Rectal smooth muscle tissue (tissue), 1 donor: ENCODE results near the gene ZEB2.
"Not testable (repeated sequence)": the region's sequence is repeated elsewhere in the genome, so short reads cannot be mapped to it uniquely, and the experiment has no call there.

Source experiments
- H3K27ac ChIP-seq: one replicate; pipeline ENCODE4 v1.7.0; 2013; ENCODE audit warnings: low read depth, low read length, inconsistent platforms
- H3K27me3 ChIP-seq: one replicate; pipeline ENCODE4 v1.7.0; 2013; ENCODE audit warnings: low read length; ENCODE audit not compliant: control insufficient read depth, insufficient read depth
- H3K36me3 ChIP-seq: one replicate; pipeline ENCODE4 v1.7.0; 2013; ENCODE audit warnings: low read length; ENCODE audit not compliant: control insufficient read depth, insufficient read depth
- H3K4me1 ChIP-seq: one replicate; pipeline ENCODE4 v1.7.0; 2013; ENCODE audit warnings: low read length; ENCODE audit not compliant: control insufficient read depth, insufficient read depth
- H3K4me3 ChIP-seq: one replicate; pipeline ENCODE4 v1.7.0; 2013; ENCODE audit warnings: low read length
- H3K9ac ChIP-seq: one replicate; pipeline ENCODE4 v1.7.0; 2013; ENCODE audit warnings: low read length

Gene ZEB2

DNA sequence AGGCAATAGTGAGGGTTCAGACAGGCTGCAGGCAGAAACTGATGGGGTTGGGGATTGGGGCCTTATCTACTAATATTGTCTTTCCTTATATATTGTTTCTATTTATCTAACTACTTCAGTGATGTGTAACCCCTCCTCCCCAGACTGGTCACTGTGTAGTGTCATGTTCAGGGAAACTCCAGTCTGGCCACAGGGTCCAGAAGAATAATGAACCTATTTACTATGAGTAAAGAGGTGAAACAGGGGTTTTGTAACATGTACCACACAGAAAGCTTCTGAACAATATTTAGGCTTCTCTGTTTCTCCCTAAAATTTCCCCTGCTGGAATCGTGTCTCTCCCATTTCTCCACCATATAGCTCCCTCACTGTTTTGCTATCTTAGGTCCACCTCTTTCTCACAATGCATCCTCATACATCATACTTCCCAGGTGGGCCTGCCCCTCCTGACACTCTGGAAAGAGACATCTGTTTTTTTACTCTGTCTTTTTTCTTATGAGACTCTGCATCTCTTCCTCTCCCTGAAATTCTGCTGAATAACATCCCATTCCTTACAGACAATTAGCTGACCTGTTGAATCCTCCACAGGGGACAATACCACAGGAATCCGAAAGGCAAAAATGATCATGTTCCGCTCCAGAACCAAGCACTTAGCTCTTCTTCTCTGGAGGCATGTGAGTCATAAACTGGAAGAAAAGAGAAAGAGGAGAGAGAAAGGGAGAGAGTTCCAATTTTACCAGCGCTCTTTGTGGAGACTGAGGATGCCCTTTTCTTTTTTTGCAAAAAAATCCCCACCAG lies 154.8 kb downstream of the ZEB2 start:
- Histone ChIP-seq H3K36me3 (no peaks in the 10 kb centered on the region), H3K4me3 (no peak overlapping the region), H3K4me1 (no peaks in the 10 kb centered on the region), H3K9ac (no peak overlapping the region), H3K27me3 (no peaks in the 10 kb centered on the region), H3K27ac (no peak overlapping the region)

DNA sequence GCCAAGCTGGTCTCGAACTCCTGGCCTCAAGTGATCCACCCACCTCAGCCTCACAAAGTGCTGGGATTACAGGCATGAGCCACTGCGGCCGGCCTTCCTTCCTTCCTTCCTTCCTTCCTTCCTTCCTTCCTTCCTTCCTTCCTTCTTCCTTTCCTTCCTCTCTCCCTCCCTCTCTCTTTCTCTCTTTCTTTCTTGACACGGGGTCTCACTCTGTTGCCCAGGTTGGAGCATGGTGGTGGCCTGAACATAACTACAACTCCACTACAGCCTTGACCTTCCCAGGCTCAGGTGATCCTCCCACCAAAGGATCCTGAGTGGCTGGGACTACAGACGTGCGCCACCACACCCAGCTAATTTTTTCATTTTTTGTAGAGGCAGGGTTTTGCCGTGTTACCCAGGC lies 155.7 kb downstream of the ZEB2 start:
- H3K27ac ChIP-seq, H3K36me3 ChIP-seq: not testable (repeated sequence)

DNA sequence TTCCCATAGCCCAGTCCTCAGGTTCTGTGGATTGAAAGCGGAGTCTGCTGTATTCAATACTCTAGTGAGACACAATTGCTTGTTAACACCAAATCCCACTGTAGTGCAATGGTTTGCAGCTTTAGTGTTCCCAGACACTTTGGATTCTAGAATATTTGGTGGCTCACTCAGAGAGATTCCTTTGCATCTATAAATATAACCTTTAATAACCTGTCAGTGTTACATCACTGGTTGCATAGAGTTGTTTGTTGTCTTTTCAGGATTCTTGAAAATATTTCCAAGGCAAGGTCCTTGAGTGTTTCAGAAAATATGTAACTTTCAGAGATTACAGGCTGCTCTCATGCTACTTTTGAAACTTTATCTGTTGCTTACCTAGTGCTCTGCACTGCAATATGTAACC lies 157.5 kb downstream of the ZEB2 start:
- Histone ChIP-seq H3K27ac (no peak overlapping the region), H3K36me3 (no peaks in the 10 kb centered on the region), H3K27me3 (no peaks in the 10 kb centered on the region), H3K4me3 (no peak overlapping the region), H3K9ac (no peak overlapping the region), H3K4me1 (no peaks in the 10 kb centered on the region)

More for the DNA sequence above, 155.7 kb downstream of the ZEB2 start:
- not testable (repeated sequence) for H3K9ac ChIP-seq, H3K4me3 ChIP-seq, H3K4me1 ChIP-seq, H3K27me3 ChIP-seq

DNA sequence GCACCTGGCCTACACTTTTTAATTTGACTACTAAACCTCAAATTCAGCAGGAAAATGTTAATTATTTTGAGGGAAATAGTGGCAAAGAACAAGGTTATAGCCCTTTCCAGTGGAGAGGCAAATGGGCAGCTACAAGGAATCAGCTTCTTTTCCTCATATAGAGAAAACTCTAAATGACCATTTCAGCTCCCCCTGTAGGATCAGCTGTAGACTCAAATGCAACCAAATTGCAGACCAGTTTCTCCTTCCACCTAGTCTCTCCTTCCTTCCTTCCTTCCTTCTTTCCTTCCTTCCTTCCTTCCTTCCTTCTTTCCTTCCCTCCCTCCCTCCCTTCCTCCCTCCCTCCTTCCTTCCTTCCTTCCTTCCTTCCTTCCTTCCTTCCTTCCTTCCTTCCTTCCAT lies 158.2 kb downstream of the ZEB2 start:
- H3K9ac ChIP-seq = no peak overlapping the region

GRCh38 chr2:144359684-144360083 lies 160.2 kb downstream of the ZEB2 start:
- Histone ChIP-seq H3K4me3 (no peak overlapping the region), H3K36me3 (no peaks in the 10 kb centered on the region)

More for the DNA sequence above, 158.2 kb downstream of the ZEB2 start:
- Histone ChIP-seq H3K4me3 (no peak overlapping the region), H3K4me1 (no peaks in the 10 kb centered on the region), H3K36me3 (no peaks in the 10 kb centered on the region), H3K27me3 (no peaks in the 10 kb centered on the region), H3K27ac (no peak overlapping the region)

DNA sequence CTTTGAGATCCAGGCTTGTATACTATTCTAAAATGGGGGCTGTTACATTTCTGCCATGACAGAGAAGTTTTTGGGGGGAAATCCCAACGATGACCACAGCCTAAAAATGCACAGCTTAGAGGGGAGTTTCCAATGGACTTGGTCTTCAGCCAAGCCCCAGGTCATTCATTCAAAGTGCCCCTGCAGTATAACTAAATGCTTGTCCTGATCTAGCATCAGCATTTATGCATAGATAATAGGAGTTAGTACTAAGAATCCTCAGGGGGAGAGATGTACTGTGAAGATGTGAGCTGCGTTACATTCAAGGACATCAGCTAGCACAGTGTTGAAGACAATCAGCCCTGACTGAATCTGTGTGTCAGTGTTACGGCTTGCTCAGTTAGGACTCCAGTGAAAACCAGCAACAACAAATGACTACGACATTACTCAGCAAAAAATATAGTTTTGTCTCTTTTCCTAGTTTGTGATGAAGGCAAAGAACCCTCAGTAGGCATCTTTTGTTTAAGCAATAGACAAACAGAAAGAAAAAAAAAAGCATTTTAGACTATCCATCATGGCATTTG lies 160.9 kb downstream of the ZEB2 start:
- H3K27me3 ChIP-seq = no peaks in the 10 kb centered on the region
- no peak overlapping the region for H3K27ac ChIP-seq
- H3K4me3 ChIP-seq = no peak overlapping the region
- no peaks in the 10 kb centered on the region for H3K36me3 ChIP-seq
- no peak overlapping the region for H3K9ac ChIP-seq
- H3K4me1 ChIP-seq = no peaks in the 10 kb centered on the region

More at GRCh38 chr2:144359684-144360083, 160.2 kb downstream of the ZEB2 start:
- H3K9ac ChIP-seq = no peak overlapping the region
- no peaks in the 10 kb centered on the region for H3K4me1 ChIP-seq
- no peaks in the 10 kb centered on the region for H3K27me3 ChIP-seq
- H3K27ac ChIP-seq = no peak overlapping the region

GRCh38 chr2:144358374-144358964 lies 161.4 kb downstream of the ZEB2 start:
- Histone ChIP-seq H3K9ac (no peak overlapping the region), H3K27ac (no peak overlapping the region), H3K4me1 (no peaks in the 10 kb centered on the region), H3K4me3 (no peak overlapping the region), H3K27me3 (no peaks in the 10 kb centered on the region), H3K36me3 (no peaks in the 10 kb centered on the region)

- Histone ChIP-seq H3K36me3 (no peaks in the 10 kb centered on the region), H3K4me3 (no peak overlapping the region), H3K27me3 (no peaks in the 10 kb centered on the region), H3K4me1 (no peaks in the 10 kb centered on the region), H3K27ac (no peak overlapping the region), H3K9ac (no peak overlapping the region)
Observed at GRCh38 chr2:144357623-144358373, 162.1 kb downstream of the ZEB2 start.

GRCh38 chr2:144356402-144356801 lies 163.5 kb downstream of the ZEB2 start:
- Histone ChIP-seq H3K36me3 (no peaks in the 10 kb centered on the region), H3K9ac (no peak overlapping the region), H3K4me1 (no peaks in the 10 kb centered on the region), H3K27me3 (no peaks in the 10 kb centered on the region), H3K27ac (no peak overlapping the region), H3K4me3 (no peak overlapping the region)

DNA sequence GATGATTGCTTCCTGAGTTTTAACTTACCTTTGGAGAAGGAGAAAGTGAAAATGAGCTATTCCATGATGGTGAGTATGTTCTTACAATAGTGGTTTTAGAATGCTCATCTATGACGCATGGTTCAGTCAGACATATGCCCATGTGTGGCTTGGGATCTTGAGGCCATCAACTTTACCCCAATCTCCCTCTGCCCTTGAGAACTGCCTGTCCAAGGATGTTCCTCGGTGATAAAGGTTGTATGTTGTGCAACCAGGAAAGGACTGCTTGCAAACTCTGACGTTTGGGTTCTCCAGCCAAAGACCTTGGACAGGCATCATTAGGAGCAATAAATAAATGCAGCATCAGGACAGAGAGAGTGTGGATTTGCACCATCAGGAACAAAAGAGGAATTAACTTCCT lies 165.0 kb downstream of the ZEB2 start:
- Histone ChIP-seq H3K4me3 (no peak overlapping the region), H3K36me3 (no peaks in the 10 kb centered on the region), H3K4me1 (no peaks in the 10 kb centered on the region), H3K27me3 (no peaks in the 10 kb centered on the region), H3K27ac (no peak overlapping the region), H3K9ac (no peak overlapping the region)

DNA sequence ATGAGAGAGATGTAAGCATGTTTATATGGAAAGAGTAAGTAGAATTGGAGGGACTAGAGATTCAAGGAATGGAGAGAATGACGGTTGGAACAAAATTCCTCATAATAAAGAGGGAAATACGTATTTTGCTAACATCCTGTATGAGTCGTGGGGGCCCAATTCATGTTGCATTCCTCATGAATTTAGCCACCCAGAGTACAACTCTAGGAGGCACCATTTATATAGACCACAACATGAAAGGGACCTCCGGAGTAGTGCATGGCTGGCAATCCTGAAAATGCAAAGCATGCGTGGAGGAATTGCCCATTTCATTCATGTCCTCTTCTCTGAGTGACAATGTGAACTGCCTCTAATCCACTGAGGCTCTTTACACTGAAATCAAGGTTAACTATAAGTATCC lies 168.2 kb downstream of the ZEB2 start:
- Histone ChIP-seq H3K36me3 (no peaks in the 10 kb centered on the region), H3K9ac (no peak overlapping the region)

GRCh38 chr2:144350151-144350802 lies 169.6 kb downstream of the ZEB2 start:
- Histone ChIP-seq H3K4me3 (no peak overlapping the region), H3K27ac (no peak overlapping the region), H3K9ac (no peak overlapping the region), H3K4me1 (no peaks in the 10 kb centered on the region), H3K27me3 (no peaks in the 10 kb centered on the region), H3K36me3 (no peaks in the 10 kb centered on the region)

More for the DNA sequence above, 168.2 kb downstream of the ZEB2 start:
- Histone ChIP-seq H3K27me3 (no peaks in the 10 kb centered on the region), H3K27ac (no peak overlapping the region), H3K4me1 (no peaks in the 10 kb centered on the region), H3K4me3 (no peak overlapping the region)
